Muscle of leg (tissue), 16 donors: ENCODE measurements around the gene USP38. TPM values are rescaled to one million over a fixed set of nuclear protein-coding genes. Genes with fewer than 3 reads are reported as not detected.
"Not testable (repeated sequence)": the region's sequence is repeated elsewhere in the genome, so short reads cannot be mapped to it uniquely, and the experiment has no call there.

Source experiments
- DNase-seq: peaks from one replicate; pipeline ENCODE4 v3.0.0; 2013
- H3K27ac ChIP-seq: one replicate; pipeline ENCODE4 v1.5.1; 2013; ENCODE audit warnings: mild to moderate bottlenecking, low read length, control low read depth
- H3K27me3 ChIP-seq: one replicate; pipeline ENCODE4 v1.6.1; 2013; ENCODE audit warnings: low read length; ENCODE audit not compliant: control insufficient read depth, insufficient read depth
- H3K36me3 ChIP-seq: one replicate; pipeline ENCODE4 v1.6.1; 2013; ENCODE audit warnings: low read length; ENCODE audit not compliant: control insufficient read depth, insufficient read depth
- H3K4me1 ChIP-seq: one replicate; pipeline ENCODE4 v1.6.1; 2013; ENCODE audit warnings: low read length; ENCODE audit not compliant: control insufficient read depth, insufficient read depth
- H3K4me3 ChIP-seq: one replicate; pipeline ENCODE4 v1.5.1; 2013; ENCODE audit warnings: low read length, control low read depth
- H3K9me3 ChIP-seq: replicated peaks from 2 replicates; pipeline ENCODE4 v1.6.1; 2013; ENCODE audit warnings: low read depth, low read length; ENCODE audit not compliant: control insufficient read depth
- WGBS: methylation state at CpG from one replicate; pipeline ENCODE4 v1.1.5; 2013; ENCODE audit warnings: missing lambda C conversion rate; ENCODE audit not compliant: insufficient coverage; 5-methylcytosine and 5-hydroxymethylcytosine counted together
- long read RNA-seq, 11 donors: transcript quantifications; one replicate each; lab custom pipeline, GENCODE V29; 2026
- polyA plus RNA-seq, 8 donors: library from polyadenylated mRNA; unstranded; fragments of 120-200 nt; gene quantifications; one replicate each; pipeline versions ENCODE4 v1.2.1 to v1.2.3, GENCODE V29; 2013; ENCODE audit warnings: inconsistent platforms in 1 of 8, low replicate concordance in 1 of 8; ENCODE audit not compliant: insufficient read length in 8 of 8, insufficient read depth in 1 of 8
- total RNA-seq: library from RNA; stranded (reverse); fragments of 120-200 nt; gene quantifications from one replicate; pipeline ENCODE4 v1.2.4, GENCODE V29; 2013

USP38 gene, protein sequence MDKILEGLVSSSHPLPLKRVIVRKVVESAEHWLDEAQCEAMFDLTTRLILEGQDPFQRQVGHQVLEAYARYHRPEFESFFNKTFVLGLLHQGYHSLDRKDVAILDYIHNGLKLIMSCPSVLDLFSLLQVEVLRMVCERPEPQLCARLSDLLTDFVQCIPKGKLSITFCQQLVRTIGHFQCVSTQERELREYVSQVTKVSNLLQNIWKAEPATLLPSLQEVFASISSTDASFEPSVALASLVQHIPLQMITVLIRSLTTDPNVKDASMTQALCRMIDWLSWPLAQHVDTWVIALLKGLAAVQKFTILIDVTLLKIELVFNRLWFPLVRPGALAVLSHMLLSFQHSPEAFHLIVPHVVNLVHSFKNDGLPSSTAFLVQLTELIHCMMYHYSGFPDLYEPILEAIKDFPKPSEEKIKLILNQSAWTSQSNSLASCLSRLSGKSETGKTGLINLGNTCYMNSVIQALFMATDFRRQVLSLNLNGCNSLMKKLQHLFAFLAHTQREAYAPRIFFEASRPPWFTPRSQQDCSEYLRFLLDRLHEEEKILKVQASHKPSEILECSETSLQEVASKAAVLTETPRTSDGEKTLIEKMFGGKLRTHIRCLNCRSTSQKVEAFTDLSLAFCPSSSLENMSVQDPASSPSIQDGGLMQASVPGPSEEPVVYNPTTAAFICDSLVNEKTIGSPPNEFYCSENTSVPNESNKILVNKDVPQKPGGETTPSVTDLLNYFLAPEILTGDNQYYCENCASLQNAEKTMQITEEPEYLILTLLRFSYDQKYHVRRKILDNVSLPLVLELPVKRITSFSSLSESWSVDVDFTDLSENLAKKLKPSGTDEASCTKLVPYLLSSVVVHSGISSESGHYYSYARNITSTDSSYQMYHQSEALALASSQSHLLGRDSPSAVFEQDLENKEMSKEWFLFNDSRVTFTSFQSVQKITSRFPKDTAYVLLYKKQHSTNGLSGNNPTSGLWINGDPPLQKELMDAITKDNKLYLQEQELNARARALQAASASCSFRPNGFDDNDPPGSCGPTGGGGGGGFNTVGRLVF
- total RNA-seq (14.5 TPM), polyA plus RNA-seq (10 to 100 TPM; 13.2 to 18.8 (median 16.3) TPM)
- long read RNA-seq, donor 1, full-length matches to known transcripts, result 4 of 4 reads
- long read RNA-seq, donor 1, partial matches to known transcripts, result 0 of 4 reads
- long read RNA-seq, donor 1, other reads (novel, unspliced or antisense), result 0 of 4 reads
- long read RNA-seq, donor 2, full-length matches to known transcripts, result 2 of 2 reads
- long read RNA-seq, donor 2, partial matches to known transcripts, result 0 of 2 reads
- long read RNA-seq, donor 2, other reads (novel, unspliced or antisense), result 0 of 2 reads
- long read RNA-seq, donor 3, full-length matches to known transcripts, result 6 of 12 reads
- long read RNA-seq, donor 3, partial matches to known transcripts, result 6 of 12 reads
- long read RNA-seq, donor 3, other reads (novel, unspliced or antisense), result 0 of 12 reads
- long read RNA-seq, donor 4, full-length matches to known transcripts, result 5 of 5 reads
- long read RNA-seq, donor 4, partial matches to known transcripts, result 0 of 5 reads
- long read RNA-seq, donor 4, other reads (novel, unspliced or antisense), result 0 of 5 reads
- long read RNA-seq, donor 5, full-length matches to known transcripts, result 10 of 10 reads
- long read RNA-seq, donor 5, partial matches to known transcripts, result 0 of 10 reads
- long read RNA-seq, donor 5, other reads (novel, unspliced or antisense), result 0 of 10 reads
- long read RNA-seq, donor 6, full-length matches to known transcripts, result 5 of 5 reads
- long read RNA-seq, donor 6, partial matches to known transcripts, result 0 of 5 reads
- long read RNA-seq, donor 6, other reads (novel, unspliced or antisense), result 0 of 5 reads
- long read RNA-seq, donor 7, full-length matches to known transcripts, result 6 of 6 reads
- long read RNA-seq, donor 7, partial matches to known transcripts, result 0 of 6 reads
- long read RNA-seq, donor 7, other reads (novel, unspliced or antisense), result 0 of 6 reads
- long read RNA-seq, donor 8, full-length matches to known transcripts, result 3 of 3 reads
- long read RNA-seq, donor 8, partial matches to known transcripts, result 0 of 3 reads
- long read RNA-seq, donor 8, other reads (novel, unspliced or antisense), result 0 of 3 reads
- long read RNA-seq, donor 9, full-length matches to known transcripts, result 1 of 1 reads
- long read RNA-seq, donor 9, partial matches to known transcripts, result 0 of 1 reads
- long read RNA-seq, donor 9, other reads (novel, unspliced or antisense), result 0 of 1 reads
- long read RNA-seq, donor 10, full-length matches to known transcripts, result 2 of 2 reads
- long read RNA-seq, donor 10, partial matches to known transcripts, result 0 of 2 reads
- long read RNA-seq, donor 10, other reads (novel, unspliced or antisense), result 0 of 2 reads
- long read RNA-seq, donor 11, full-length matches to known transcripts, result 1 of 1 reads
- long read RNA-seq, donor 11, partial matches to known transcripts, result 0 of 1 reads
- long read RNA-seq, donor 11, other reads (novel, unspliced or antisense), result 0 of 1 reads

DNA sequence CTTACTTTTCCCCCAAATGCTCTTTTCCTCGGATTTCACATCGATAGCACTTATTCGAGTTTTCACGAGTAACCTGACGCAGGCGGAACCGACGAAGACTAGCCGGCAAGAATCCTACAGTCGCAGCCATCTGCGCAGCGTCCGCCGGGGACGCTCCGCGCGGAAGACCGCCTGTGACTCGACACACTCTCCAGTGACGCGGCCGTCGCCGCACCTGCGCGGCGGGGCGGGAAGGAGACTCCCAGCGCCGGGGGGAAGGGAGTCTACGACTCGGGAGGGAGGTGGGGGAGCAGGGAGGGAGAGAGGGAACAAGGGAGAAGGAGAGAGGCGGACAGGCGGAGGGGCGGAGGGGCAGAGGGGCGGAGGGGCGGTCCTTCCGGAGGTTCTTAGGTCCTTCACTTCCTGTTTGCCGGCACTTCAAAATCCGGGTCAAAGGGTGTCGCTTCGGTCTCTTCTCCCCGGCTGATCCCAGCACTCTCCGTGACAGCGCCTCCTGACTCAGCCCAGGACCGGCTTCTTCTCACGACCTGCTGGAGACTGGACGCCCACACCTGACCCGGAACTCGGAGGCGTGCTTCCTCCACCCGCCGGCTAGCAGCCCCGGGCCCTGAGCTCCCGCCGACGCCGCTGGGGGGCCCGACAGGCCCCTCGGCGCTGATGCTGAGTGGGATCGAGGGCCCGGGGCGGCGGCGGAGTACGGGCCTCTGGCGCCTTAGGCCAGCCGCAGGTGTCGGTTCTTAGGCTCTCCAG, at the start of gene USP38:
USP38 (plus strand) TSS at position 415 of the 750 bp plus-strand sequence. CDS start 534 bp downstream, outside the sequence.
- under 1% methylated on average over 67 of the region's 71 CpGs for WGBS
- peak within 1 kb of the TSS; percentile 80 for H3K4me3 ChIP-seq

DNA sequence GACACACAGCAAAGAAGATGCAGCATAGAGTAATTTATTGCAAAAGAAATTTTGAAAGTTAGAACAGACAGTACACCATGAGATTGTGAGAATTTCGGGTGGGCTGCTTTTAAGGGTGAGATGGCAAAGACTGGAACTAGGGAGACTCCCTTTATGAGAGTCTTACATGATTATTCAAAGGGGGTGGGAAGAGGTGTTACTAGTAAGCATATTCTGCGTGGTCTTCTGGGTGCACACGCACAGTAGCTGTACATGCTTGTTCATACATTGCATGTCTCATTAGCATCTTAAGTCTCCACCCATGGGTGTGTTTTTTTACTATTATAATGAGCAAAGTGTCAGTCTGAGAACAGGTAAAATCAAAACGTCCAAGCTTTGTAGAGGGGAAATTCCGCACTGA, 49.4 kb upstream of the USP38 start:
- no peaks in the 10 kb centered on the region for H3K4me1 ChIP-seq
- H3K4me3 ChIP-seq, result no peak overlapping the region
- no peak overlapping the region for H3K27ac ChIP-seq
- DNase-seq, result no peak
- 74% methylated on average over 2 of the region's 5 CpGs for WGBS
- H3K36me3 ChIP-seq, result no peaks in the 10 kb centered on the region
- H3K27me3 ChIP-seq, result no peaks in the 10 kb centered on the region
- H3K9me3 ChIP-seq, result no peaks in the 10 kb centered on the region

More for the DNA sequence above, at the start of gene USP38:
- Histone ChIP-seq H3K4me1 (peaks cover 5% of the 10 kb centered on the region), H3K27me3 (no peaks in the 10 kb centered on the region), H3K27ac (peak within 1 kb of the TSS; percentile 93), H3K9me3 (no peaks in the 10 kb centered on the region), H3K36me3 (no peaks in the 10 kb centered on the region)
- peak; percentile 98 for DNase-seq

DNA sequence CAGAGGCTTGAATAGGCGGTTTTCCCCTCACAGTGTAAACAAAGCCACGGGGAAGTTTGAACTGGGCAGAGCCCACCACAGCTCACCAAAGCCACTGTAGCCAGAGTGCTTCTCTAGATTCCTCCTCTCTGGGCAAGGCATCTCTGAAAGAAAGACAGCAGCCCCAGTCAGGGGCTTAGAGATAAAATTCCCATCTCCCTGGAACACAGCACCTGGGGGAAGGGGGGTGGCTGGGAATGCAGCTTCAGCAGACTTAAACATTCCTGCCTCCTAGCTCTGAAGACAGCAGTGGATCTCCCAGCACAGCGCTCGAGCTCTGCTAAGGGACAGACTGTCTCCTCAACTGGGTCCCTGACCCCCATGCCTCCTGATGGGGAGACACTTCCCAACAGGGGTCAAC, 44.0 kb upstream of the USP38 start:
- WGBS, result 84% methylated on average over 2 of the region's 4 CpGs
- H3K9me3 ChIP-seq, result no peaks in the 10 kb centered on the region
- H3K27ac ChIP-seq, result no peak overlapping the region
- no peak overlapping the region for H3K4me3 ChIP-seq
- H3K4me1 ChIP-seq, result no peaks in the 10 kb centered on the region
- no peaks in the 10 kb centered on the region for H3K36me3 ChIP-seq
- no peak for DNase-seq
- no peaks in the 10 kb centered on the region for H3K27me3 ChIP-seq

DNA sequence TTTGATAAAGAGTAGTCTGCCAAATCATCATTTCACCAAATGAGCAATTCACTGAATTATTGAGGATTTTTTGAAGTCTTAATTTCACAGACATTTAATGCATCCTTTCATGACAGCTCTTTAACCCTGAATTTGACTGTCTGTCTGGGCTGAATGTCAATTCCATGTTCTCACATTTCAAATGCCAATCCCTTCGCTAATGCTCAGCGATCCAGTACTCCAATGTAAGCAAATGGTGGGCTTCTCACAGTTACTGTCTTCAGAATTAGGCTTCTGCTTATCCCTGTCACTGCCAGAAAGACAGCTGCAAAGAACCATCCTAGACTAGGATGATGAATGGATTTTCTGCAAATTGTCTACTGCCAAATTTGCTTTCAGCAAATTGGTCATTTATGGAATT, 36.2 kb upstream of the USP38 start:
- H3K27ac ChIP-seq, result no peak overlapping the region

DNA sequence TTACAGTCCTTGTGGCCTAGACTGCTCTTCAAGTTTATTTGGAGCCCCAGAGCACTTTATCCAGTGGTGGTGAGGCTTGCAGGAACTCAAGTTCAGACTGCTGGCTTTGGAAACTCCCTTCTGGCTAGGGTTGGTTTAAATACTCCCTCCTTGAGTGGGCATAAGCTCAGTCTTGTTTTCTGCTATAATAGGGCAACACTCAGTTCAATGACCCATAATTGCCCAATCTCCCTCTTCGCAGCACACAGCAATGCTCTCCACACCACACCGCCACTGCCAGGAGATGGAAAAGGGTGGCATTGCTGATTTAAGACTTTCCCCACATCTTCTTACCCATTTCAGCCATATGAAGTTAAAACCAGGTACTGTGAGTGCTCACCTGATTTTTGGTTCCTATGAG, 27.9 kb upstream of the USP38 start:
- no CpG with 5 or more reads among the region's 2 CpGs for WGBS
- H3K27me3 ChIP-seq, result no peaks in the 10 kb centered on the region
- no peak overlapping the region for H3K27ac ChIP-seq
- H3K4me3 ChIP-seq, result no peak overlapping the region
- H3K9me3 ChIP-seq, result peaks cover 10% of the 10 kb centered on the region
- no peaks in the 10 kb centered on the region for H3K36me3 ChIP-seq
- DNase-seq, result no peak
- H3K4me1 ChIP-seq, result no peaks in the 10 kb centered on the region

More for the DNA sequence above, 36.2 kb upstream of the USP38 start:
- peak; percentile 83 for DNase-seq
- no peaks in the 10 kb centered on the region for H3K36me3 ChIP-seq
- H3K9me3 ChIP-seq, result peaks cover 11% of the 10 kb centered on the region
- no peaks in the 10 kb centered on the region for H3K27me3 ChIP-seq
- 67% methylated on average over 1 of the region's 2 CpGs for whole genome bisulfite sequencing
- no peaks in the 10 kb centered on the region for H3K4me1 ChIP-seq
- no peak overlapping the region for H3K4me3 ChIP-seq

DNA sequence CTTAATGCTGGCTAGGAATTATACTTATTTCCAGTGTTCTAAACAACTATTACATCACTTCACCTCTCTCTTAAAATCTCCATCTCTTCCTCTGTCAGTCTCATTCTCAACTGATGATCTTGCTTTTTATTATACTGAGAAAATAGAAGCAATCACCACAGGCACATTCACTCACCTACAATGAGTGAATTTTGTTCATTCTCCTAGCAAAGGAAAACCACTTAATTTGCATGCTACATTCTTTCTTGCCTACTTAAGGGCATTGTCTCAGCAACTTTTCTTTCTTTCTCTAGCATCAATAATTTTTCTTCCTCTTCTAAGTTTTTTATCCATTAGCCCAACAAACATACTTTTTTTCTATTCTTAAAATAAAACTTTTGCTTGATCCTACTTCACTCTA, 21.1 kb upstream of the USP38 start:
- DNase-seq, result no peak
- no peaks in the 10 kb centered on the region for H3K36me3 ChIP-seq
- no peaks in the 10 kb centered on the region for H3K9me3 ChIP-seq
- H3K27ac ChIP-seq, result no peak overlapping the region
- no peak overlapping the region for H3K4me3 ChIP-seq
- no peaks in the 10 kb centered on the region for H3K27me3 ChIP-seq
- no peaks in the 10 kb centered on the region for H3K4me1 ChIP-seq

DNA sequence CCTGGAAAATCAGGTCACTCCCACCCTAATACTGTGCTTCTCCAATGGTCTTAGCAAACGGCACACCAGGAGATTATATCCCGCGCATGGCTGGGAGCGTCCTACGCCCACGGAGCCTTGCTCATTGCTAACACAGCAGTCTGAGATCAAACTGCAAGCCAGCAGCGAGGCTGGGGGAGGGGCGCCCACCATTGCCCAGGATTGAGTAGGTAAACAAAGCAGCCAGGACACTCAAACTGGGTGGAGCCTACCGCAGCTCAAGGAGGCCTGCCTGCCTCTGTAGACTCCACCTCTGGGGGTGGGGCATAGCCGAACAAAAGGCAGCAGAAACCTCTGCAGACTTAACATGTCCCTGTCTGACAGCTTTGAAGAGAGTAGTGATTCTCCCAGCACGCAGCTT, 18.0 kb upstream of the USP38 start:
- H3K4me3 ChIP-seq, H3K9me3 ChIP-seq, H3K36me3 ChIP-seq, H3K4me1 ChIP-seq, DNase-seq, H3K27me3 ChIP-seq, H3K27ac ChIP-seq: not testable (repeated sequence)
- WGBS, result 96% methylated on average over 10 of the region's 11 CpGs

DNA sequence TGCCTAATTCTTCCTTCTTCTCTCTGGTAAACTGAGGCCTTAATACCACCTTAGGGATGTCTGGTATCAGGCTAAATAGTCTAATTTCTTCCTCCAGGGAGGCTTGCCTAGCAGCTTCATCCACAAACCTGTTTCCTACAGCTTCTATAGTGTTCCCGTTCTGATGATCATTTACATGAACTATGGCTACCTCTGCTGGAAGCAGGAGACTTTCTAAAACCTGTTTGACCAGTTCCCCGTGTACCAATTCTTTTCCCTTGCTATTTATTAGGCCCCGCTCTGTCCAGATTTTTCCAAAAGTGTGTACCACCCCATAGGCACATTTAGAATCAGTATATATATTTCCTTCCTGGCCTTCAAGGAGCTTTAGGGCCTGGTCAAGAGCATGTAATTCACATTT, 5.8 kb upstream of the USP38 start:
- no peak overlapping the region for H3K4me3 ChIP-seq
- no peaks in the 10 kb centered on the region for H3K4me1 ChIP-seq
- no peak for DNase-seq
- H3K36me3 ChIP-seq, result peaks cover 4% of the 10 kb centered on the region
- no peak overlapping the region for H3K27ac ChIP-seq
- WGBS, result 97% methylated on average over 3 of the region's 3 CpGs
- no peaks in the 10 kb centered on the region for H3K27me3 ChIP-seq
- H3K9me3 ChIP-seq, result peaks cover 24% of the 10 kb centered on the region
